ENCODE data around the gene ZNF775.
"Not testable (repeated sequence)": the region's sequence is repeated elsewhere in the genome, so short reads cannot be mapped to it uniquely, and the experiment has no call there.

Gene ZNF775

DNA sequence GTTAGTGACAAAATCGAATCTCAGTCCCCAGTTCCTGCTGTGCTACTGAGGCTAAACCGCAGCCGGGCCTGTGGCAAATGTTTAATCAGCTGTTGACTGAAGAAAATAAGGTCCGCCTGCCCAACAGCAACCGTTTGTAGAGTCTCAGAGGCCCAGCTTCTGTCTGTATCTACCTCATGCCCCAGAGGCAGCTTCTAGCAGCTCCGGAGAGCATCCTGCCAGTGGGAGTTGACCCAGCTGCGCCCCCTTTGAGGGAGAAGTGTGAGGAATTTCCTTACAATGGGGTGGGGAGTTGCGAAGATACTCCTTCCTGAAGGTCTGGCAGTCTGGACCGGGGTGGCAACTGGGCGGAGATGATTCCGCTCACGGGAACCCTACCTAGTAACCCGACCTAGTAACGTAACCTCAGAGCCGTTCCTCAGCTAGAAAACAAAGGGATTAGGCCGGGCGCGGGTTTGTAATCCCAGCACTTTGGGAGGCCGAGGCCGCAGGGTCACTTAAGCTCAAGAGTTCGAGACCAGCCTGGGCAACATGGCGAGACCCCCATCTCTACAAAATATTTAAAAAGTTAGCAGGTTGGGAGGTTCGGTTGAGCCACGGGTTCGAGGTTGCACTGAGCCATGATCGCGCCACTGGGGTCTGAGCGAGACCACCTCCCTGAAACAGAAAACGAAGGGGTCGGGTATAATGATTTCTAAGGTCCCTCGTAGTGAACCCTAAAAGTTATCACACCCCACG lies 846 bp upstream of the ZNF775 start:
- H3K9me3 Mint-ChIP-seq, result no peaks in the 10 kb centered on the region
- H3K4me1 Mint-ChIP-seq (ENCODE audit: low read depth), result peaks cover 57% of the 10 kb centered on the region
- H3K36me3 Mint-ChIP-seq (ENCODE audit: low read depth), result peaks cover 21% of the 10 kb centered on the region
- peak overlapping the region; percentile 83 for H3K27ac Mint-ChIP-seq
- peak overlapping the region; percentile 81 for H3K4me3 Mint-ChIP-seq
- no peaks in the 10 kb centered on the region for H3K27me3 Mint-ChIP-seq
- DNase-seq, result peak; percentile 57

- H3K27ac Mint-ChIP-seq, result peak overlapping the region; percentile 88
- peak overlapping the region; percentile 90 for H3K4me3 Mint-ChIP-seq
- peaks cover 7% of the 10 kb centered on the region for H3K36me3 Mint-ChIP-seq (ENCODE audit: low read depth)
- no peaks in the 10 kb centered on the region for H3K9me3 Mint-ChIP-seq
- peaks cover 49% of the 10 kb centered on the region for H3K4me1 Mint-ChIP-seq (ENCODE audit: low read depth)
- no peaks in the 10 kb centered on the region for H3K27me3 Mint-ChIP-seq
- no peak for DNase-seq
Observed at GRCh38 chr7:150379441-150380379, 580 bp downstream of the ZNF775 start.

DNA sequence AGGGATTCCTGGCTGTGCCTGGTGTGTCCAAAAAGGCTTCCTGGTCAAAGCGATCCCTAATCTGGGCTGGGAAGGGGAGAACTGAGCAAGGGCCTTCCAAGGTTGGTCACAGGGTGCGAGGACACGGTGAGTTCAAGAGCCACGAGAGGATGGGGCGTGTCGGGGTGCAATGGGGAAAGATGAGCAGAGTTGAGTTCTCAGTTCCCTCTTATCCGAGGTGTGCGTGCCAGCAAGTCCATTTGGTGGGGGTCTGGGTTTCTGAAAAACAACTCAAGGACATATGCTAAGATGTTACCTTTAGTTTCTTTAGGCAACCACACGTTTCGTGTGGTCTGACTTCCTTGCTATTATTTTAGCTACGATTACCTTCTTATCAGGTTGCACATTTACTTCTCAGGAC lies 1.3 kb downstream of the ZNF775 start:
- peaks cover 5% of the 10 kb centered on the region for H3K36me3 Mint-ChIP-seq (ENCODE audit: low read depth)
- H3K4me1 Mint-ChIP-seq (ENCODE audit: low read depth), result peaks cover 45% of the 10 kb centered on the region

GRCh38 chr7:150381096-150381495 lies 2.0 kb downstream of the ZNF775 start:
- no peaks in the 10 kb centered on the region for H3K27me3 Mint-ChIP-seq
- peaks cover 4% of the 10 kb centered on the region for H3K36me3 Mint-ChIP-seq (ENCODE audit: low read depth)
- H3K4me3 Mint-ChIP-seq, result peak overlapping the region; percentile 11
- no peaks in the 10 kb centered on the region for H3K9me3 Mint-ChIP-seq
- no peak overlapping the region for H3K27ac Mint-ChIP-seq
- peaks cover 40% of the 10 kb centered on the region for H3K4me1 Mint-ChIP-seq (ENCODE audit: low read depth)
- DNase-seq, result no peak

More for the DNA sequence above, 1.3 kb downstream of the ZNF775 start:
- no peak for DNase-seq
- no peaks in the 10 kb centered on the region for H3K27me3 Mint-ChIP-seq
- no peaks in the 10 kb centered on the region for H3K9me3 Mint-ChIP-seq
- H3K27ac Mint-ChIP-seq, result peak overlapping the region; percentile 30
- peak overlapping the region; percentile 90 for H3K4me3 Mint-ChIP-seq

GRCh38 chr7:150381785-150382122 lies 2.6 kb downstream of the ZNF775 start:
- Mint-ChIP-seq H3K9me3 (no peaks in the 10 kb centered on the region), H3K4me1 (ENCODE audit: low read depth) (peaks cover 33% of the 10 kb centered on the region), H3K4me3 (no peak overlapping the region), H3K36me3 (ENCODE audit: low read depth) (peaks cover 4% of the 10 kb centered on the region), H3K27me3 (no peaks in the 10 kb centered on the region), H3K27ac (no peak overlapping the region)
- no peak for DNase-seq

DNA sequence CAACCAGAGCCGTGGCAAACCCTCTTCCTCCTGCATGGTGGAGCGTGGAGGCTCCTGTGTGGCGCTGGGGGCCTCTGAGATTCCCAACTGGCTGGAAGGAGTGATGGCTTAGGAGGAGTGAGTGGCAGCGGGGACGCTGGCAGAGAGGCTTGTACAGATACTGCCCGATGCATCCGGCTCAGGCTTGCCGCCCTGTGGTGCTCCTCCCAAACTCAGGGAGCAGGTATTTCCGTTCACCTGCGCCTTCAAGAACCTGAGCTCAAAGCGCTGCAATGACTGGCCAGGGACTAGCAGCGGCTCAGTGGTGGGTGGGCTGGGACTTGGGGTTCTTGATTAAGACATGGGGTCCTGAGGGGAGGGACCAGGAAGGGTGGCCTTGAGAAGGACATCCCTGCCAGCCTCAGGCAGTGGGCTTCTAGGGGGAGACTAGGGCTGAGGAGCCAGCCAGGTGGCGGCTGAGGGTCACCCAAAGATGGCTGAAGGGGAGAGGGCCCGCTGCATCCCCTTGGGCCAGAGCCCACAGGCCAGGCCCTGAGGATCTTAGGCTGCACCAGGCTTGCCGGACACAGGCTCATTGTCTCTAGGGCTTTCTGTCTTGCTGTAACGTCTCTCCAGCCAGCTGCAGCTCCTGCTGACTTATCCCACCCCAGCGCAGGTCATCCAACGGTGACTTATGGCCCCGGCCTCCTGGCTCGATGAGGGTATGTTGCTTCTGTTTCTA lies 3.2 kb downstream of the ZNF775 start:
- Mint-ChIP-seq H3K9me3 (no peaks in the 10 kb centered on the region), H3K27me3 (no peaks in the 10 kb centered on the region), H3K27ac (no peak overlapping the region), H3K4me3 (no peak overlapping the region), H3K4me1 (ENCODE audit: low read depth) (peaks cover 29% of the 10 kb centered on the region), H3K36me3 (ENCODE audit: low read depth) (peaks cover 4% of the 10 kb centered on the region)
- DNase-seq, result no peak

GRCh38 chr7:150382844-150383225 lies 3.7 kb downstream of the ZNF775 start:
- peaks cover 23% of the 10 kb centered on the region for H3K4me1 Mint-ChIP-seq (ENCODE audit: low read depth)

GRCh38 chr7:150383710-150384397 lies 4.7 kb downstream of the ZNF775 start:
- H3K4me1 Mint-ChIP-seq (ENCODE audit: low read depth), result peaks cover 18% of the 10 kb centered on the region
- DNase-seq, result no peak
- no peak overlapping the region for H3K27ac Mint-ChIP-seq
- no peak overlapping the region for H3K4me3 Mint-ChIP-seq
- H3K27me3 Mint-ChIP-seq, result no peaks in the 10 kb centered on the region
- no peaks in the 10 kb centered on the region for H3K9me3 Mint-ChIP-seq
- H3K36me3 Mint-ChIP-seq (ENCODE audit: low read depth), result peaks cover 7% of the 10 kb centered on the region

More at GRCh38 chr7:150382844-150383225, 3.7 kb downstream of the ZNF775 start:
- no peaks in the 10 kb centered on the region for H3K27me3 Mint-ChIP-seq
- no peaks in the 10 kb centered on the region for H3K9me3 Mint-ChIP-seq
- no peak overlapping the region for H3K27ac Mint-ChIP-seq
- DNase-seq, result no peak
- H3K4me3 Mint-ChIP-seq, result no peak overlapping the region
- peaks cover 4% of the 10 kb centered on the region for H3K36me3 Mint-ChIP-seq (ENCODE audit: low read depth)

GRCh38 chr7:150384406-150385301 lies 5.5 kb downstream of the ZNF775 start:
- Mint-ChIP-seq H3K27ac (no peak overlapping the region), H3K9me3 (no peaks in the 10 kb centered on the region)

DNA sequence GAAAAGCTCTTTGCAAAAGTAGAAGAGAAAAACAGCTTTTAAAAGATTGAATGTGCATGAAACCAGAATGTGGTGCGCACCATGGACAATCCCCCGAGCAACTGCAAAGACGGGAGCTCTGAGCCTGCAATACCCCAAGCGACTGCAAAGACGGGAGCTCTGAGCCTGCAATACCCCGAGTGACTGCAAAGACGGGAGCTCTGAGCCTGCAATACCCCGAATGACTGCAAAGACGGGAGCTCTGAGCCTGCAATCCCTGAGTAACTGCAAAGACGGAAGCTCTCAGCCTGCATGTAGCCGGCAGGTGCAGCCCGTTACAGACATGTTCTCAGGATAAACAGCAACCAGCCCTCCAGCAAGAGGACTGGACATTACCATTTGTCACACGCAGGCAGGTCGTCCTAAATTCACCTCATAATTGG lies 6.2 kb downstream of the ZNF775 start:
- H3K4me1 Mint-ChIP-seq (ENCODE audit: low read depth), result peaks cover 22% of the 10 kb centered on the region
- no peaks in the 10 kb centered on the region for H3K27me3 Mint-ChIP-seq
- H3K27ac Mint-ChIP-seq, result no peak overlapping the region
- peaks cover 4% of the 10 kb centered on the region for H3K36me3 Mint-ChIP-seq (ENCODE audit: low read depth)
- no peak overlapping the region for H3K4me3 Mint-ChIP-seq
- DNase-seq, result no peak
- H3K9me3 Mint-ChIP-seq, result no peaks in the 10 kb centered on the region

More at GRCh38 chr7:150384406-150385301, 5.5 kb downstream of the ZNF775 start:
- no peaks in the 10 kb centered on the region for H3K27me3 Mint-ChIP-seq
- DNase-seq, result no peak
- H3K4me1 Mint-ChIP-seq (ENCODE audit: low read depth), result peaks cover 23% of the 10 kb centered on the region
- H3K4me3 Mint-ChIP-seq, result no peak overlapping the region
- H3K36me3 Mint-ChIP-seq (ENCODE audit: low read depth), result peaks cover 5% of the 10 kb centered on the region

DNA sequence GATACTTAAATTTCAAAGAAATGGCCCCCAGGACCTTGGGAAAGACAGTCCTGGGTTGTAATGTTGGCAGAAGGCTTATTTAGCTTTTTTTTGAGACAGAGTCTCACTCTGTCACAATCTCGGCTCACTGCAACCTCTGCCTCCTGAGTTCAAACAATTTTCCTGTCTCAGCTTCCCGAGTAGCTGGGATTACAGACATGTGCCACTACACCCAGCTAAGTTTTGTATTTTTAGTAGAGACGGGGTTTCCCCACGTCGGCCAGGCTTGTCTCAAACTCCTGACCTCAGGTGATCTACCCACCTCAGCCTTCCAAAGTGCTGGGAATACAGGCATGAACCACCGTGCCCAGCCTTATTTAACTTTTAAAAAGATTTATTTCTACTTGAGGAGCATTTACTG lies 6.8 kb downstream of the ZNF775 start:
- H3K4me1 Mint-ChIP-seq (ENCODE audit: low read depth), result peaks cover 20% of the 10 kb centered on the region
- H3K4me3 Mint-ChIP-seq; H3K9me3 Mint-ChIP-seq; H3K36me3 Mint-ChIP-seq (ENCODE audit: low read depth); DNase-seq; H3K27me3 Mint-ChIP-seq; H3K27ac Mint-ChIP-seq: not testable (repeated sequence)

GRCh38 chr7:150388306-150388705 lies 9.2 kb downstream of the ZNF775 start:
- no peak overlapping the region for H3K4me3 Mint-ChIP-seq
- peaks cover 11% of the 10 kb centered on the region for H3K36me3 Mint-ChIP-seq (ENCODE audit: low read depth)
- DNase-seq, result no peak
- H3K9me3 Mint-ChIP-seq, result no peaks in the 10 kb centered on the region
- H3K27me3 Mint-ChIP-seq, result no peaks in the 10 kb centered on the region
- no peak overlapping the region for H3K27ac Mint-ChIP-seq
- H3K4me1 Mint-ChIP-seq (ENCODE audit: low read depth), result peaks cover 16% of the 10 kb centered on the region

All from activated T-cell treated with anti-CD3 and anti-CD28 coated beads, Interleukin-2, amount 50 U/mL, for 24 hours (primary cell).